ENCODE results near the gene GLT1D1. TPM values are rescaled to one million over a fixed set of nuclear protein-coding genes. Genes with fewer than 3 reads are reported as not detected.
"Not testable (repeated sequence)": the region's sequence is repeated elsewhere in the genome, so short reads cannot be mapped to it uniquely, and the experiment has no call there.

The GLT1D1 gene
- polyA plus RNA-seq, 1 donor, result 0.91 TPM

DNA sequence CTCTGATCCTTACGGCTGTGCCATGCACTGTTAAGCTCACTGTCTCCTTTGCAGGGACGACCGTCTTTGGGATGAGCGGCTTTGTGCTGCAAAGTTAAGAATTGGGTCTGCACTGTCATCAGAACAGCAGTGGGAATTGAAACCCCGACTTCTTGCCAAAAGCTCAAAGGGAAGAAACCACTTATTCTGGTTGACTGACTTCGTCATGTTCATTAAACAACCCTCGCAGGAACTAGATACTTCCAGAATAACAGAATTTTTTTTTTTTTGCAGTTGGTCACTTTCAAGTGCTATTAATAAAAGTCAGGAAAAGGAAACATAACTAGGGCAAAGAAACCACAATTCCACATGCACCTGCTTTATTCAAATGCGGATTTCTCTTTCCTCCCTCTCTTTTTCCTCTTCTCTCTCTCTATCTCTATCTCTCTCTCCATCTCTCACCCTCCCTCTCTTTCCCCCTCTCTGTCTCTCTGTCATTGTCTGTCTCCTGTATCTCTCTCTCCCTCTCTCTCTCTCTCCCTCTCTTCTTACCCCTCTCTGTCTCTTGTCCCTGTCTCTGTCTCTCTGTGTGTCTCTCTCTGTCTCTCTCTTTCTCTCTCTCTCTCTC, 12.3 kb upstream of the GLT1D1 start:
- DNase-seq, result no peak

GRCh38 chr12:128842579-128842978, 10.7 kb upstream of the GLT1D1 start:
- Histone ChIP-seq H3K27me3 (ENCODE audit: control insufficient read depth, insufficient read depth, low read length) (no peaks in the 10 kb centered on the region), H3K4me1 (ENCODE audit: control insufficient read depth, insufficient read depth, low read length) (no peaks in the 10 kb centered on the region), H3K9me3 (ENCODE audit: control insufficient read depth, low read depth, low read length) (no peaks in the 10 kb centered on the region), H3K4me3 (ENCODE audit: low read length) (no peak overlapping the region), H3K36me3 (ENCODE audit: control insufficient read depth, insufficient read depth, low read length) (no peaks in the 10 kb centered on the region), H3K27ac (ENCODE audit: low read length) (no peak overlapping the region)
- DNase-seq, result no peak
- WGBS (ENCODE audit: insufficient coverage, low lambda C conversion rate), result 100% methylated on average over 3 of the region's 11 CpGs

More for the DNA sequence above, 12.3 kb upstream of the GLT1D1 start:
- H3K9me3 ChIP-seq (ENCODE audit: control insufficient read depth, low read depth, low read length), result no peaks in the 10 kb centered on the region
- no peak overlapping the region for H3K4me3 ChIP-seq (ENCODE audit: low read length)
- no peaks in the 10 kb centered on the region for H3K36me3 ChIP-seq (ENCODE audit: control insufficient read depth, insufficient read depth, low read length)
- no peaks in the 10 kb centered on the region for H3K27me3 ChIP-seq (ENCODE audit: control insufficient read depth, insufficient read depth, low read length)
- no peak overlapping the region for H3K27ac ChIP-seq (ENCODE audit: low read length)
- 76% methylated on average over 5 of the region's 8 CpGs for WGBS (ENCODE audit: insufficient coverage, low lambda C conversion rate)
- H3K4me1 ChIP-seq (ENCODE audit: control insufficient read depth, insufficient read depth, low read length), result no peaks in the 10 kb centered on the region

DNA sequence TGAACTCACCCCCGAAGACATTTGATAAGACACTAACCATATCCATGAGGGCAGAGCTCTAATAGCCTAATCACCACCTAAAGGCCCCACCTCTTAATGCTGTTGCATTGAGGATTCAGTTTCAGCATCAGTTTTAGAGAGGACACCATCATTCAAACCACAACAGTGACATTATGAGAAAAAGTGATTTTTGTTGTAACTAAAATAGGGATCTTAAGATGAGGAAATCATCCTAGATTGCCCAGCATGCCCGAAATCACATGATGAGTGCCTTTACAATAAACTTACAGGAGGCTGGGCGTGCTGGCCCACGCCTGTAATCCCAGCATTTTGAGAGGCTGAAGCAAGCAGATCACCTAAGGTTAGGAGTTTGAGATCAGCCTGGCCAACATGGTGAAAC, 9.7 kb upstream of the GLT1D1 start:
- Histone ChIP-seq H3K27ac (ENCODE audit: low read length) (no peak overlapping the region), H3K4me1 (ENCODE audit: control insufficient read depth, insufficient read depth, low read length) (no peaks in the 10 kb centered on the region), H3K36me3 (ENCODE audit: control insufficient read depth, insufficient read depth, low read length) (no peaks in the 10 kb centered on the region), H3K9me3 (ENCODE audit: control insufficient read depth, low read depth, low read length) (no peaks in the 10 kb centered on the region), H3K4me3 (ENCODE audit: low read length) (no peak overlapping the region), H3K27me3 (ENCODE audit: control insufficient read depth, insufficient read depth, low read length) (no peaks in the 10 kb centered on the region)
- DNase-seq, result no peak
- WGBS (ENCODE audit: insufficient coverage, low lambda C conversion rate), result no CpG with 5 or more reads among the region's 4 CpGs

GRCh38 chr12:128844031-128844635, 9.1 kb upstream of the GLT1D1 start:
- Histone ChIP-seq H3K9me3 (ENCODE audit: control insufficient read depth, low read depth, low read length) (no peaks in the 10 kb centered on the region), H3K27ac (ENCODE audit: low read length) (no peak overlapping the region), H3K4me1 (ENCODE audit: control insufficient read depth, insufficient read depth, low read length) (no peaks in the 10 kb centered on the region), H3K4me3 (ENCODE audit: low read length) (no peak overlapping the region), H3K27me3 (ENCODE audit: control insufficient read depth, insufficient read depth, low read length) (no peaks in the 10 kb centered on the region), H3K36me3 (ENCODE audit: control insufficient read depth, insufficient read depth, low read length) (no peaks in the 10 kb centered on the region)
- WGBS (ENCODE audit: insufficient coverage, low lambda C conversion rate), result no CpG with 5 or more reads among the region's 11 CpGs
- no peak for DNase-seq

DNA sequence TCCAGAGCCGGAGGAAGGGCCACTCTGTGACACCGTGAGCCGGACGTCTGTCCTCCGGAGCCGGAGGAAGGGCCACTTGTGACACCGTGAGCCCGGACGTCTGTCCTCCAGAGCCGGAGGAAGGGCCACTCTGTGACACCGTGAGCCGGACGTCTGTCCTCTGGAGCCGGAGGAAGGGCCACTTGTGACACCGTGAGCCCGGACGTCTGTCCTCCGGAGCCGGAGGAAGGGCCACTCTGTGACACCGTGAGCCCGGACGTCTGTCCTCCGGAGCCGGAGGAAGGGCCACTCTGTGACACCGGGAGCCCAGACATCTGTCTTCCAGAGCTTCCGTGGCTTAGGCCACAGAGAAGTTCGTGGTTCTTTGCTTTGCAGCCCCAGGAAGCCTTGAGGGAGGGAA, 6.6 kb upstream of the GLT1D1 start:
- H3K27me3 ChIP-seq (ENCODE audit: control insufficient read depth, insufficient read depth, low read length); DNase-seq; H3K9me3 ChIP-seq (ENCODE audit: control insufficient read depth, low read depth, low read length); H3K4me3 ChIP-seq (ENCODE audit: low read length); H3K27ac ChIP-seq (ENCODE audit: low read length); H3K4me1 ChIP-seq (ENCODE audit: control insufficient read depth, insufficient read depth, low read length); H3K36me3 ChIP-seq (ENCODE audit: control insufficient read depth, insufficient read depth, low read length): not testable (repeated sequence)
- no CpG with 5 or more reads among the region's 27 CpGs for WGBS (ENCODE audit: insufficient coverage, low lambda C conversion rate)

GRCh38 chr12:128848371-128848770, 4.9 kb upstream of the GLT1D1 start:
- peaks cover 23% of the 10 kb centered on the region for H3K27me3 ChIP-seq (ENCODE audit: control insufficient read depth, insufficient read depth, low read length)
- WGBS (ENCODE audit: insufficient coverage, low lambda C conversion rate), result no CpG with 5 or more reads among the region's 14 CpGs
- H3K4me3 ChIP-seq (ENCODE audit: low read length), result no peak overlapping the region
- H3K9me3 ChIP-seq (ENCODE audit: control insufficient read depth, low read depth, low read length), result no peaks in the 10 kb centered on the region
- no peaks in the 10 kb centered on the region for H3K36me3 ChIP-seq (ENCODE audit: control insufficient read depth, insufficient read depth, low read length)
- no peaks in the 10 kb centered on the region for H3K4me1 ChIP-seq (ENCODE audit: control insufficient read depth, insufficient read depth, low read length)
- H3K27ac ChIP-seq (ENCODE audit: low read length), result no peak overlapping the region
- DNase-seq, result no peak

GRCh38 chr12:128849806-128850205, 3.5 kb upstream of the GLT1D1 start:
- H3K9me3 ChIP-seq (ENCODE audit: control insufficient read depth, low read depth, low read length); H3K4me3 ChIP-seq (ENCODE audit: low read length); DNase-seq; H3K36me3 ChIP-seq (ENCODE audit: control insufficient read depth, insufficient read depth, low read length); H3K27ac ChIP-seq (ENCODE audit: low read length); H3K4me1 ChIP-seq (ENCODE audit: control insufficient read depth, insufficient read depth, low read length): not testable (repeated sequence)
- no CpG with 5 or more reads among the region's 6 CpGs for WGBS (ENCODE audit: insufficient coverage, low lambda C conversion rate)
- H3K27me3 ChIP-seq (ENCODE audit: control insufficient read depth, insufficient read depth, low read length), result peaks cover 35% of the 10 kb centered on the region

- Histone ChIP-seq H3K9me3 (ENCODE audit: control insufficient read depth, low read depth, low read length) (no peaks in the 10 kb centered on the region), H3K36me3 (ENCODE audit: control insufficient read depth, insufficient read depth, low read length) (no peaks in the 10 kb centered on the region), H3K27me3 (ENCODE audit: control insufficient read depth, insufficient read depth, low read length) (peaks cover 40% of the 10 kb centered on the region), H3K4me3 (ENCODE audit: low read length) (no peak overlapping the region), H3K27ac (ENCODE audit: low read length) (no peak overlapping the region), H3K4me1 (ENCODE audit: control insufficient read depth, insufficient read depth, low read length) (no peaks in the 10 kb centered on the region)
- no peak for DNase-seq
- WGBS (ENCODE audit: insufficient coverage, low lambda C conversion rate), result no CpG with 5 or more reads among the region's 3 CpGs
Measured at GRCh38 chr12:128850400-128850799, 2.9 kb upstream of the GLT1D1 start.

DNA sequence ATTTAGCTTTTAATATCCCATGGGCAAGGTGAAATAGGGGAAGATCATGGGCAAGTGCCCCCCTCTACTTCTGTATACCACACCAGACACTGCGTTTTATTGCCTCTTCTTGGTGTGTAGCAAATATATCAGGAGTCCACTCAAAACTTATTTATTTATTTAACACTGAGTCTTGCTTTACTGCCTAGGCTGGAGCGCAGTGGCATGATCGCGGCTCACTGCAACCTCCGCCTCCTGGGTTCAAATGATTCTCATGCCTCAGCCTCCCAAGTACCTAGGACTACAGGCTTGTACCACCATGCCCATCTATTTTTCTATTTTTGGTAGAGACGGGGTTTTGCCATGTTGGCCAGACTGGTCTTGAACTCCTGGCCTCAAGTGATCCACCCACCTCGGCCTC, 1.8 kb upstream of the GLT1D1 start:
- H3K27ac ChIP-seq (ENCODE audit: low read length); H3K4me3 ChIP-seq (ENCODE audit: low read length): not testable (repeated sequence)
- WGBS (ENCODE audit: insufficient coverage, low lambda C conversion rate), result no CpG with 5 or more reads among the region's 7 CpGs

DNA sequence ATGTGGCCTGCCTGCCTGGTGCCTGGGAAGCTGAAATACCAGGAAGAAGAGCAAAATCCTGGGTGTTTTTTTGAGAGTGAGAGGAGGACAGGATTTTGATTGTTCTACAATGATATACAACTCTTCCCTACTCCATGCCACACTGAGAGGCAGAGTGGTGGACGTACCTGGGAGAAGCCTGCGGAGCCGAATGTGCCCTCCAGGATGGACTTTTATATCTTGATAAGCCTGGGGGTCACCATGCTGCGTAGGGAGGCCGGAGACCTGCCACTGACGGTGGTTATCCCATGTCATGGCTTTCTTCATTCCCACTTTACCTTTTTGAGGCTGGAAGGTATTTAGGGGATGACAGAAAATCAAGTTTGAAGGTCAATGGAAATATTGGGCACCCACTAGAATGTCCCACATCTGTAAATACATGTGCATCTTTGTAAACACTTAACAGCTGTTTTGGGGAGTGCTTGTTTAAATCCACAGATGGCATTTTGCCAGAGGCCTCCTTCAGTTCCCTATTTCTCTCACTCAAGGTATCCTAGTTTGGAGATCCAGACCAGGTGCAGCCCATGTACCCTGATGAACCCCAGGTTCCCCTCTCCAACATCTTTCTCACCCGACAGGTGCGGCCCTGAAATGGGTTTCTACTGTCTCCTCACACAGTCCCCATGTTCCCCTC, 1.1 kb upstream of the GLT1D1 start:
- Histone ChIP-seq H3K27ac (ENCODE audit: low read length) (no peak overlapping the region), H3K4me1 (ENCODE audit: control insufficient read depth, insufficient read depth, low read length) (no peaks in the 10 kb centered on the region), H3K27me3 (ENCODE audit: control insufficient read depth, insufficient read depth, low read length) (peaks cover 41% of the 10 kb centered on the region), H3K9me3 (ENCODE audit: control insufficient read depth, low read depth, low read length) (no peaks in the 10 kb centered on the region), H3K36me3 (ENCODE audit: control insufficient read depth, insufficient read depth, low read length) (no peaks in the 10 kb centered on the region), H3K4me3 (ENCODE audit: low read length) (no peak overlapping the region)
- no peak for DNase-seq
- no CpG with 5 or more reads among the region's 8 CpGs for WGBS (ENCODE audit: insufficient coverage, low lambda C conversion rate)

More for the DNA sequence above, 1.8 kb upstream of the GLT1D1 start:
- not testable (repeated sequence) for H3K9me3 ChIP-seq (ENCODE audit: control insufficient read depth, low read depth, low read length); H3K4me1 ChIP-seq (ENCODE audit: control insufficient read depth, insufficient read depth, low read length); DNase-seq; H3K36me3 ChIP-seq (ENCODE audit: control insufficient read depth, insufficient read depth, low read length)
- peaks cover 41% of the 10 kb centered on the region for H3K27me3 ChIP-seq (ENCODE audit: control insufficient read depth, insufficient read depth, low read length)

All from large intestine (tissue), 3 donors.